NCI-H2107 treated with DMSO at 0.1 percent for 48 hours (cell line): Measurements from ENCODE around the gene SMAD7.
A peak's percentile ranks its signal among the peaks of the same experiment; 100 is the strongest.

Experiments used
- DNase-seq: peaks from one replicate; lab custom pipeline; 2025; ENCODE audit not compliant: unreplicated experiment; lab: John Stamatoyannopoulos, UW

SMAD7 gene

DNA sequence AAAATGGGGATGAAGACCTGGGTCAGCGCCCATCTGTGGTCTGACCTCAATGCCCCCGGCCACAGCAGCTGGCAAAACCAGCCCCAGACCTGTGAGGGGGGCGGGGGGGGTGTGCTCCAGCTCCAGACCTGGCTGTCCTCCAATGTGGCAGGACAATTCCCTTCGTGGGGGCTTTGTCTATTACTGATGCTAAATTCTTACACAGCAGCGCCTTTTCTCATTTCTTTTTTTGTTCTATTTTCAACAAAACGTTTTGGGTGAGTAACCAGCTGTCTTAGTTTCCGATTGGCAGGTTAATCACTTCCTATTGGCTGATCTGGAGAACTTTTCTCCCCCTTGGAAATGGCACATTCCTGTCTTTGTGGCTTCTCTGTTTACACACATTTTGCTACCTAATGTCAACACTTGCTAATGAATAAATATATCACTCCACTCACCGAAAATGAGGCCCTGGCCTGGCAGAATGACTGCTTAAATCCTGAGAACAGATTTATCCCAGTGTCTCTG, 4.4 kb downstream of the SMAD7 start:
- no peak for DNase-seq

DNA sequence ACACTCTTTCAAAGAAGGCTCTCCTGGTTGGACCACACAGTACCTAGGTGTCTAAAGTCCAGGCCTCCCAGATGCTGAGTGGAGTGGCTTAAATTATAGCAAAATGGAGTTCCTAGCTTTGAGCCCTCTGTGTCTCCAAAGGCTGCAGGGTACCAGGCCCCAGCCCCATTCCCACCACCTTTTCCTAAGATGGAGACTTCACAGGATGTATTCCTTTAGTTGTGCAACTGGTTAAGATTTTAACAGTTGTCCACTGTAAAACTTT, 4.9 kb downstream of the SMAD7 start:
- DNase-seq = no peak

DNA sequence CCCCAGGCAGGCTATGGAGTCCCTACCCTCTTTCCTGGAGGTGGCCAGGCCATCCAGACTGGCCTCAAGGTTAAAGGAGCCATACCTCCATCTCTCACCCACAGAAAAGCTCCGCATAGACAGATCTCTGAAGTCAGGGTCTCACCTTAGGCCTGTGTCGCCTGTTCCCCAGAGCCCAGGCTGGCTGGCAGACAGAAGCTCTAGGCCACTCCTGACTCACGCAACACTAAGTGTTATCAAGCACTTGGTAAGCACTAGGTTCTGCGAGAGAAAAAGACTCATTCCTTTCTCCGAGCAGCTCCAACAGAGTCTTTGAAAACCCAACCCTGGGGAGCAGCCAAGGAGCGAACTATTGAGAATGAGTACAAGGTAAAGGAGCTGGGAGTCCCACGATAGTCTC, 6.1 kb downstream of the SMAD7 start:
- DNase-seq = no peak

DNA sequence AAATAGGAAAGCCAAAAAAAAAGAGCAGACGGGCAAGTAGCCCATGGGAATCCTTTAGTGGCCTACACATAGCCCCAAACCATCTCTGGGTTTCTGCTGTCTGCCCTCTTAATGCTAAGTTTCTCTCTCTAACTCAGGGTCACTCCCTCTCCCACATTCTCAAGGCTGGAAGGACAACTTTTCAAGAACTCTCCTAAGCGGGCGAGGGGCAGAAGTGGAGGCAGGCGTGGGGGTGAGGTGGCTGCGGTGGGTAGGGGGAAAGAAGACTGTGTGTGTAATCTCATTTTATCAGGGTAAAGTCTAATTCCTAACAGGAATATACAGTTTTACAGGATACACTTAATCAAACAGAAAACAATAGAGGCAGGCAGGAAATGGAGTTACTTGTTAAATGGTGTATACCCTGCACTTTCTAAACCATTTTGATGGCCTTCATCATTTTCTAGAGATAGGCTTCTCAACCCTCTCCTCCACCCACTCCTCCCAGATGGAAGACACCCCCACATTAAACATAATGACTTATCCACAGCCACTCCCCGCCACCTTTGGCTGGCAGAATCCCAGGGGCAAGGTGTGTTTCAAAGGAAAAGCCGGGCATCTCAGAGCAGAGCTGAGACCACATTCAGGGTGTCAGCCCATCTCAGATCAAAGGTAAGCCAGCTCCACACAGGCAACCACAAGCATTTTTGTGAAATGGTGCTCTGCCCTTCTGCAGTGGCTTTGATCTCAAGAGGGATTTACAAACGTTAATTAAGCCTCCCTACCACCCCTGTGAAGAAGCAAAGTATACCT, 6.8 kb downstream of the SMAD7 start:
- no peak for DNase-seq

DNA sequence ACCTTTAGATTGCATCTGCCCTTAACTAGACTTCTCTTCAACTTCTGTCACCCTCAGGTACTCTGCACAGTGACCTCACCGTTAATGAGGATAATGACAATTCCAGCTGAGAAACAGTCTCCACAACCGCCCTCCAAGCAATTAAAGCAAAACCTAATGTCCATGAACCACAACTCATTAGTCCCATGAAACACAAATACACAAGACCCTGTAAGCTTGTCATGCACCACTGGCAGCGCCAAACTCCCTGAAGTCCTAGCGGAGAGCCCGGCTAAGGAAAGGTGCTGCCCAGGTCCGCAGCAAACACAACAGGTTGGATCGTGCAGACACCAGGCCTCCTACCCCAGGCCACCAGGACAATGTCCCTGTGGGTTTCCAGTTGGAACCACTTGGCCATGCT, 7.4 kb downstream of the SMAD7 start:
- DNase-seq = no peak

DNA sequence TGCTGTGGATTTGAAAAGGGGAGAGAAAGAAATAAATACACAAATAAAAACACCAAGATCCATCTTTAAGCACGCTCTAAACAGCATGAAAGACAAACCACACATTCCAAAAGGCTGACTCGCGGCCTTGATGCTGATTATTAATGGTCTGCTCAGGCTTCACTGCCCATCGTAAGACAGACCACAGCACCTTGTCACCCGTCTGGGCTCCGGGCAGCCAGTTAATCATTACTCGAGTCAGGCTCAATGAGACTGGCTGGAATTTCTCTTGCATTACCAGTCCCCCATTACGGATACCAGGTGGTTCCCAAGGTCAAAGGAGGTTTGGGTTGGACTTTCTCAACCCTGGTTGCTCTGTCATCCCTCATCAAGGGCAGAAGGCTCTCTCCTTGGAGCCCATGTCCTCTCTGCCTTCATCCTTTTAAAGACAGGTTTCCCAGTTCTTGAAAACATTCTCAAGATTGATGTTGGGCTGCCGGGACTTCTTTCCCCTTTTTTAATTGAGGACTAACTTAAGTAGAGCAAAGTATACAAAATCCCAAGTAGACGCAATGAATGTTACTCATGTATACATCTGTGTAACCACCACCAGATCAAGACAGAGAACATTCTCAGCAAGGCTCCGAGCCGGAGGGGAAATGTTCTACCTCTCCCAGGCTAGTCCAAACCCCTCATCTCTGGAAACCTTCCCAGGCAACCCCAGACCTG, 8.1 kb downstream of the SMAD7 start:
- DNase-seq = no peak

DNA sequence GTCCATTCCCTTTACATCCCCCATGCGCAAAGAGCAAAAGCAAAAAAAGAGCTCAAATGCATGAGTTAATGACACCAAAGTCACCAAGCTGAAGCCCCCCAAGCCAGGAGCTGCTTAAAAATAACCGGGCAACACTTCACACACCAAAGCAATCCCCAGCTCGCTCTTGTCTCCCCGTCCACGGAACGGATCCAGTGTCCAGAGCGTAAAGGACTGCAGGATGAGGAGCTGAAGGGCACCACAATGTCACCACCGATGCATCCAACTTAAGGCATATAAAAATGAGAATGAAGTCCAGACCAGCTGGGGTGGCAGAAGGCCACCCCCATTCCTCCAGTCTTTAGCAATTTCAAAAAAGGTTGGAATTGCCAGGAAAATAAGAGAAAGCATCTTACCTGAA, 8.7 kb downstream of the SMAD7 start:
- DNase-seq = no peak

DNA sequence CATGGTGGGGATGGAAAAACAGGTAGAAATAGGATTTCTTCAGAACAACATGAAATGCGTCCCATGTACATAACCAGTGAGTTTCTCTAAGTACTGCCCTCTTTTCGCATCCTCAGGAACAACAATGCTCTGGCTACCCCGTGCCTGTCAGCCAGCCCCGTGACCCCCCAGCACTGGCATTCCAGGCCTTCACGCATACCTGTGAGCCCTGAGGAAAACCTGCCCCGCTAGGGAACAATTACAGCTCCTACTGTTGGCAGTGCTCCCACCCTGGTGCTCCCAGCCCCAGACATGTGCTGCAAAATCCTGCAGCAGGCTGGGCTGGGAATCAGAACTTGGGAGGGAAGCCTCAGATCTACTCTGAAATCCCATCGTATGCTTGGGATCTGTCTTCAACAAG, 9.1 kb downstream of the SMAD7 start:
- DNase-seq = no peak

DNA sequence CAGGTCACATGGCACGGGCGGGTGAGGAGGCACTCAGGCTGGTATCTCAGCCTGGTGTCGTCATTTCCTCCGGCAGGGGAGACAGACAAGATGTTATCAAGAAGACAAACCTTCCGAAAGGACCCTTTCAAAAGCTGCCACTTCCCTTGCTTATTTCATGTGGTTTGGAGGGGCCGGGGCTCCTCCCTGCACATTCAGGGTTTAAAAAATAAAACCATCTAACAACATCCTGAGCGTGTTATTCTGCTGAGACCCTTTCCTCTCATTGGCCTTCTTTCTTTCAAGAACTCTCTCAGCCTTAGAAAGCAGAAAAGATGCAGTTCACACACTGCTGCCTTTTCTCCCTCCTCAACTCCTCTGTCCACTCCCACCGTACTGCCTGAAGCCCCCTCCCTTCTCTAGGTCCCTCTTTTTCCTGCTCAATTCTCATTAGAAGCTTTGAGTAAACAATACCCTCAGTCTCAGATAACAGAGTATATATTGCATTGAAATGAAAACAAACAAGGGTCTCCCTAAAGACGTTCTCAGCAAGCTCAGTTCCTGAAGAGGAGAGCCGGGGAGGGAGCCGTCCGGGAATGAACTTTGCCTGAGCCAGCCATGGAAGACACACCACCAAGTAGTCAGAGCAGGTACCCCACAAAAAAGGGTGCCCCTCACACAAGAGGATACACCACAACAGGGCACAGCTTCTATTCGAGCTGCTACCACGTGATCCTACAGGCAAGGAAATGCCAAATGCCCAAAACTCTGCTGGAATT, 9.7 kb downstream of the SMAD7 start:
- DNase-seq = no peak

DNA sequence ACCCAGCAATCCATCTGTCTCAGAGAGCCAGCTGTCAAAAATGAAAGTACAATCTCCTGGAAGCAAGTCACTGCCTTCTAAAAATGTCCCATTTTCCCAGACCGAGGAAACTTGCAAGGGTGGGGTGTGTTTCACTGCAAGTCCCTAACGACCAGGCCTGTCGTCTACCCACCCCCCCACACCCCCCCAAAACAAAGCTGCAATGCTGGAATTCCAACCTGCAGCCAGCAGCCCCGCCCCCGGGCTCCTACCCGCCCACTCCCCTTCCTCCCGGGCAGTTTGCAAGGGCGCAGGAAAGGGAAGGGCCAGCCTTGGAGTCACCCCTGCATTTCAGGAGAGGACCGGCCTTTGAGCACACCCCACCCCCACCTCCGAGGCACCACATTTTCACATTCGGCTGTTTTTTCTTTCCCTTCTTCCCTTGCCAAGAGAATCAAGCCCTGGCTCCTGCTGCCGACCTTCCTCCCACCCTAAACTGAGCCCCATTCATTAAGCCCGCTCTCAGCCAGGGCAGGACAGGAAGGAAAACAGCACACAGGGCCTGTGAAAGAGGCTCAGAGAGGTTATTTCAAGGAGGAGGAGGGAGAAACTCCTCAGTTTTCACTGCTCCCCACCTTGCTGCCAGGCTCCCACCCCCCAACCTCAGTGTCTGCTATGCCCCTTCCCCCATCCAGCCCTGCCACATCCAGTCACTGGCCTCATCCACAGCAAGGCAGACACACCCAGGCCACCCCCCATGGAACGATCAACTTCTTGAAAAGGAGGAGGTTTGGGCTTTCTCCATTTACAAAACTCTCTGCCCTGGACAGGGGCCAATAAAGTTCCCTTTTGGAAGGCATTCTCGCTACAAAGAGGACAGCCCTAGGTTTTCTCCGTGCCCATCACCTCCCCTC, 11.3 kb downstream of the SMAD7 start:
- no peak for DNase-seq

DNA sequence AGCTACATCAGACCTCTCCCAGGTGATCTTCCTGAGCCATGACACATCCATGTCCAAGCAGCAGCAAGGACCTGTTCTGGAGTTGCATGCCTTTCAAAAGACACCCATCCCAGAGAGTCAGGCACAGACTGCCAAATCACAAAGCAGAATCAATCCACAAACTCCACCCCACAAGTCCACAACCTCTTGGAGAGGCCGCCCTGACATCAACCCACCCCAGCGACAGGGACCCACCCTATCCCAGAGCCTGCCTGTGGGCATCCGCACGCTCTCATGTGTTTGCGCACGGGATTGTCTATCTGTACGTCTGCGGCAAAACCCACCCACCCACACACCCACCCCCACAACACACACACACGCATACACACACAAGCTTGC, 11.9 kb downstream of the SMAD7 start:
- no peak for DNase-seq

DNA sequence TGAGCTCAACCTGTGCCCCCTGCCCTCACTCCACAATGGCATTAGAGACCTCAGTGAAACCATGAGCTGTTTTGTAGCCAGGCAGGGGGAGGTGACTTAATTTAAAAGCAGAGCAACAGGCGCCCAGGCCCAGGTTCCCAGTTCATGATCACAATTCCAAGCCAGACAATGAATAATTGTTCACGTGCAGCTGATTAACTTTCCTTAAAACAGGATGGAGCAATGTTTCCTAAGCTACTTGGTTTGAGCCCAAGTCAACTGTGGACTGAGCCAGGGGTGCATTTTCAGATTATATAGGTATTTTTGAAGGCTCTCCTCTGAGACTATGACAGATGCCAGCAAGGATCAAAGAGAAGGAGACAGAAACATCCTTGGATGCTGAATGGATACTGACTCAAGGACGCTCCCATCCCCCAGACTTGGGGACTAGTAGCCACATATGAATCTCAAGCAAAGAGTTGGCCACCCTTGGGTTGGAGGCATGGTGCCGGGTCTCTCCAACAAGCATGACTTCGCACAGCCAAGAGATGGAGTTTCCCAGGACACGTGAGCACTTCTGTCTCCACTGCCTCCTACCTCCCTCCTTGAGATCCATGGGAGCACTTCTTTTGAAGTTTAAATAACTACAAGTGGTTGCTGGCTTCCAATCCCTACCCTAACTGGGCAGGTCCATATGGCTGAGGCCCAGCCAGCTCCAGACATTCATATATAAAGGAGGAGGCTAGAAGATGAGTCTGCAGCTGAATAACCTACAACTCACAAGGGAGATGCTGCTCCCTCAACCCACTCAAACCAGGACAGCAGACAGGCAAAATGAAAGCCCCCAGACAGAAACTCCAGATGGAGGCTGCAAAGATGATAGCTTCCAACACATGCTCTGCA, 12.7 kb downstream of the SMAD7 start:
- no peak for DNase-seq

DNA sequence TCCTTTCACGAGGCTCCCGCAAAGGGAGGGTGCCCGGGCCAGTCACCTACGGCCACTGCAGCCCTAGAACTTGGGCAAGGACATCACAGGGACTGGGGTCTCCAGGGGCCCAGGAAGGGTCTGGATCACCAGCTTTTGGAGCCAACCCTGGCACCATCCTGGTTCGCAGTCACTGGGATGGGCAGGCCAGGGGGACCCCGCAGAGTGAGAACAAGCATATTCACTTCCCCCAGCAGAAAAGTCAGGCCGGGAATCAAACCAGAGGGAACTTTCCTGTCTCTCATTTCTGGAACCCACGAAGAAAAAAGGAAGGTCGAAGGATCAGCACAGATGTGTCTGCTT, 15.4 kb downstream of the SMAD7 start:
- no peak for DNase-seq

DNA sequence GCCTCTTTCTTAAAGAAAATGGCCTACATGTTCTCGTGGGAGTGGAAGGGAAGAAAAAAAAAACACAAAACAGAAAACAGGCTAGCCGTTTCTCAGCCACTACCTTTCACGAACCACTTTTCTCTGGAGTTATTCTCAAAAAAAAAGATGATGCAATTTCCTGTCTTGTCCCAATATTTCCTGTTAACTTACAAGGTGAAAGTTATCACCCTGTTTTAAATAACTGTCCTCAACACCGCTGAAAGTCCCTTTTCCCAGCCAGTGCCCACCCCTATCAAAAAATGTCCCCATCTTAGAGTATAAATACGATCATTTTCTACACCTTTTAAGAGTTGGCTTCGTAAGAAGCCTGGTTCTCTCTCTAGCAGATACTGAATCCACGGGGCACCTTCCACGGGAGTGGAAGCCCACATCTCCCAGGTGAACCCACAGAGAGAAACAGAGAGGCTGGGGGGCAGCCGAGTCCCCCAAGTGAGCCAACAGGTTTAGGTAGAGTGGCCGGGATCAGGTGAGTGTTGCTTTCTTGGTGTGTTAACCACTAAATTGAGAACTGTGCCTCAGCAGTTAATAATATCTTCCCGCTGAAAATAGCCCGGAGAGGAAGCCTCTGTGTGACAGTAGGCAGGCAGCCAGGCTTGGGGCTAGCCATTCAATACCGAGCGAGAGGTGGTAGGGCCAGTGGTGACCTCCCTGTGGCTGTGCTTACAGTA, 15.9 kb downstream of the SMAD7 start:
- no peak for DNase-seq

DNA sequence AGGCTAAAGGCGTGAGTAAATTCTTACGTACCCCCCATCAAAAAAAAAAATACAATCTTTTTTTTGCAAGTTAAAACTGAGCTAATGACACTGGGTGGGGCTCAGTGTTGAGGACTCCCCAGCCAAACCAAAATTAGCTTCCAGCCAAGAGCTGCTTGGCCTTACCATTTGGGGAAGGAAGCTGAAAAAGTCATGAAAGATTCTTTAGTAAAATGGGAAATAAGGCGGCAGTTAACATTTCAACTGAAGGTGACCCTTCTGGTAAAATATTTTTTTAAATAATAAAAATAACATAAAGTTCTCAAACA, 16.4 kb downstream of the SMAD7 start:
- DNase-seq = no peak

DNA sequence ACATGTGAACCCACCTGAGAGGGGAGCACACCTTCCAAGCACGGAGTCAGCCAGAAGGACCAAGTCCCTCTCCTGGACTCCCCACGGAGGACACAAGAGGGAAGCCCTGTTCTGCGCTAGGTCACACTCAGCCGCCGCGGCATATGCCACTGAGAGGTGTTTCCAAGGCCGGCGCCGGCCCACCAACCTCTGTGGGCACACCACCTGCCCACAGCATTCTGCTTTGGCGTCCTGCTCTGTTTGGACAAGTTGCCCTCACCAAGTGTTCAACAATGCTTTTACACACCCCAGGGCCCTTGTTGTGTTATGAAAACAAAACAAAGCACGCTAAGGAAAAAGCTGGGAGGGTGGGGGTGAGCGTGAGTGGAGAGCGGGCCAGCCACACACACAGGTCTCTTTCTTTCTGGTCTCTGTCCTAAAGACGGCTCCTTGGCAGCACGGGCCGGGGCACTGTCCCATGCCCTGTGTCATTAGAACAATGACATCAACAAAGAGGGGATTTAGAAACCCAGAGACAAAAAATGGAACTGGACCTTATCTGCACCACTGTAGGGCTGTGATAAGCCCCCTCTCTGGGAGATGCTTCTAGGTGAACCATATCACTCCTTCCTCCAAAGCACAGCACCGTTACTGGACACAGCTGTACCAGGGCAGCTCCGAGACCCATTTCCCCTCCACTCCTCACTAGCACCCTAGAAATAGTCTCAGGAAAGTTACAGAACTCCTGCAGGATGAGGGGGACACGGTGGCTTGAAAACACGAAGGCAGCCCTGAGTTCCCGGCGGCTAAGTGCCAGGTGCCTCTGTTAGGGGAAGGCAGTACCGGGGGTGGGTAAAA, 17.0 kb downstream of the SMAD7 start:
- peak; percentile 25 for DNase-seq

DNA sequence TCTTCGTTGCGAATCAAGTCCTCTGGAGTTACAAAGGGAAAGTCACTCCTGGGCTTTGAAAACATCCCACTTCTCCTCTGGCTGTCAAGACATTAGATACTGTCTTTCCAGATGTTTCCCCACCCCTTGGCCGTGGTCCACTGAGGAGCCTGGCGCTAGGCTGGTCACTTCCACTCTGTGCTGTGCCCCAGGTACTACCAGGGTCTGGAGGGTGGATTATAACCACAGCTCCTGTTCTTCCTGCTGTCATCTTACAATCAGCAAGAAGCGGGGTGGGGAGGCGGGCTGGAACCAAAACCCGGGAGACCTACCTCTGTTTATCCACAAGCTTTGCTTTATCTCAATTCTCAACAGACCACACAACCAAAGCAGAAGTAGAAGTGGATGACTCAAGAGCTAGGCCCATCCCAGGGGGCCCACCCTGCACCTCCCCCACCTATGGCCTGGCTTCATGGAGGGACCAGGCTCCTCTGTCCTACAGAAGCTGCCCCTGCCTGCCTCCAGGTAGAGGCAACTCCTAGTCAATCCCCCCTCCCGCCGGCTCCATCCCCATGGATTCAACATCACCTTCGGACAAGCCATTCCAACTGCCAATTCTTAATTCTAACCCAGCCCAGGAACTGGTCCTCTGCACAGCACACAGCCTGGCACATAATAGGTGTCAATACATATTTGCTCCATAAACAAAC, 17.8 kb downstream of the SMAD7 start:
- no peak for DNase-seq

DNA sequence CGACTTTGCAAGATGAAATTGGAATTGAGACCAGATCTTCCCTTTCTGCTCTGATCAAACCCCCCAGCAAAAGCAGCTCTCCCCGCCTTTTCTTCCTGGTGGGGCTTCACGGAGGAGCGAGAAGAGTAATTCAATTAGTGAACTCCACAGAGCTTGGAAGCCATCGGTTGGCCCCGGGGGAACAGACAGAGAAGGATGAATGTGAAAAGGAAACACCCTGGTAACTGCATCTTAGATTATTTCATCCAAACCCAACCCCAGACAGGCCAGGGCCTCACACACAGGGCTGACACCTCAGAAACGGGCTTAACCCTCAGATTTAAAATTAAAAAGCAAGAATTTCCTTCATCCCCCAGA, 18.3 kb downstream of the SMAD7 start:
- DNase-seq = no peak
